Cardiac fibroblast (primary cell): Measurements from ENCODE around the gene CEP57L1.

ENCODE experiments used
- DNase-seq, 2 donors: peaks; one replicate each; pipeline versions ENCODE4 v3.0.0 to v3.0.0-alpha.2; 2010; ENCODE audit warnings: low read depth in 2 of 2
- H3K4me3 ChIP-seq, 2 donors: replicated peaks in 1 of 2; 1 replicate in 1 of 2; 2 replicates in 1 of 2; pipeline ENCODE4 v1.5.1; 2011; ENCODE audit warnings: low read depth in 2 of 2, low read length in 2 of 2, mild to moderate bottlenecking in 2 of 2, moderate library complexity in 1 of 2
- TF ChIP-seq, protein P1 (sequence below): IDR thresholded peaks from one replicate; pipeline ENCODE4 v1.5.1; 2011; ENCODE audit warnings: low read depth, mild to moderate bottlenecking, low read length, inconsistent platforms

Gene CEP57L1

DNA sequence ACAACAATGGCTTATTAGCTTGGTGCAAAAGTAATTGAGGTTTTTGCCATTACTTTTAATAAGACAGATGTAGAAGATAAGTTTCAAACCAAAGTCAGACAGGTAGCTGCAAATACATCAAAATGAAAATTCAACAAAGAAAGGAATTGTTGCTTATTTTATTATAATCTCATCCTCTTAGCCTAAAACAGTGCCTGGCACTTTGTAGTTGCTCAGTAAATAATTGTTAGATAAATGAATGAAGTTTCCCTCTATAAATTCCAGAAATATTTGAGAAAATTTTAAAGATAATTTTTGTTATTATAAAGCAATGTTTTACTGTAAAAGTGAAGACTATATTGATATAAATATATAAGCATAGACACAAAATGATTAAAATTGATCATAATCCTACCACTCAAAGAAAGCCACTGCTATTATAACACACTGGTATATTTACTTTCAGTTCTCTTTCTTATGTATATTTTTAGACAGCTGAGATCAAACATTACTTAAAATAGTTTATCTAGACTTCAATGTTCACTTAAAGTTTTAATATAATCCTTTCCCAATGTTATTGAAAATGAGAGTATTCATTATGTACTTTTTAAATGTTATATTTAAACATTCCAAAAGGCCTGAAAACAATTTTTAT, 43.2 kb upstream of the CEP57L1 start:
- TF ChIP-seq, protein P1, sequence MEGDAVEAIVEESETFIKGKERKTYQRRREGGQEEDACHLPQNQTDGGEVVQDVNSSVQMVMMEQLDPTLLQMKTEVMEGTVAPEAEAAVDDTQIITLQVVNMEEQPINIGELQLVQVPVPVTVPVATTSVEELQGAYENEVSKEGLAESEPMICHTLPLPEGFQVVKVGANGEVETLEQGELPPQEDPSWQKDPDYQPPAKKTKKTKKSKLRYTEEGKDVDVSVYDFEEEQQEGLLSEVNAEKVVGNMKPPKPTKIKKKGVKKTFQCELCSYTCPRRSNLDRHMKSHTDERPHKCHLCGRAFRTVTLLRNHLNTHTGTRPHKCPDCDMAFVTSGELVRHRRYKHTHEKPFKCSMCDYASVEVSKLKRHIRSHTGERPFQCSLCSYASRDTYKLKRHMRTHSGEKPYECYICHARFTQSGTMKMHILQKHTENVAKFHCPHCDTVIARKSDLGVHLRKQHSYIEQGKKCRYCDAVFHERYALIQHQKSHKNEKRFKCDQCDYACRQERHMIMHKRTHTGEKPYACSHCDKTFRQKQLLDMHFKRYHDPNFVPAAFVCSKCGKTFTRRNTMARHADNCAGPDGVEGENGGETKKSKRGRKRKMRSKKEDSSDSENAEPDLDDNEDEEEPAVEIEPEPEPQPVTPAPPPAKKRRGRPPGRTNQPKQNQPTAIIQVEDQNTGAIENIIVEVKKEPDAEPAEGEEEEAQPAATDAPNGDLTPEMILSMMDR: no peak
- no peak for DNase-seq
- no peak overlapping the region for H3K4me3 ChIP-seq

DNA sequence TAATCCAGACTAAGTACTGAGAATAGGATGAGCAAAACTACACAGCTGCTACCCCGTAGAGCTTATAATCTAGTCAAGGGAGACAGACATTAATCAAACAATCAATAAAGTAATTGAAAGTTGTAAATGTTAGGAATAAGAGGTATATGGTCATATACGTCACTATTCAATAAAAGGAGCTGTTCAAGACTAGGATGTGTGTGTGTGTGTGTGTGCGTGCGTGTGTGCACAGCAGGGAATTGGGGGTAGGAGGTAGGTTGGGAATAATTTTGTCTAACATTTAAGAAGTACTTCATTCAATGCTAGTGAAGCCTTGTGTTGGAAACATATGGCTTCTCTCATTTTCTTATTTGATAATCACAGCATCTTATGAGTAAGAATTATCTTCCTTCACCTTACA, 42.5 kb upstream of the CEP57L1 start:
- TF ChIP-seq, protein P1: no peak
- H3K4me3 ChIP-seq: no peak overlapping the region
- no peak for DNase-seq

DNA sequence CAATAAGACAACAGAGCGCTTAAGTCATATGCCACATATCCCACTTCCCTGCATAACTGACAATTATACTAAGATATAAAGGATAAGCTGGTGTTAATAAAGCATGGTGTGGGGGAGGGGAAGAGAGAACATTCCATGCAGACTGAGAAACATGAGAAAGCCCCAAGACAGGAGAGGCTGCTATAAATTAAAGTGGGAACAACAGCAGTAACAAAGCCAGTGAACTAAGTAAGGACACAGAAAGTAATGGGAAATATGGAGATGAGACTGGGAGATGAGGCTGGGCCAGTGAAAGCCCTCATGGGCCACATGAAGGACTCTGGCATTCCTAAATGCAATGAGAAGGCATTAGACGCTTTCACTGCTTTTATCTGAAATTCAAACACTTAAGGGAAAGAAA, 42.0 kb upstream of the CEP57L1 start:
- DNase-seq: no peak
- TF ChIP-seq, protein P1: no peak
- H3K4me3 ChIP-seq: no peak overlapping the region

DNA sequence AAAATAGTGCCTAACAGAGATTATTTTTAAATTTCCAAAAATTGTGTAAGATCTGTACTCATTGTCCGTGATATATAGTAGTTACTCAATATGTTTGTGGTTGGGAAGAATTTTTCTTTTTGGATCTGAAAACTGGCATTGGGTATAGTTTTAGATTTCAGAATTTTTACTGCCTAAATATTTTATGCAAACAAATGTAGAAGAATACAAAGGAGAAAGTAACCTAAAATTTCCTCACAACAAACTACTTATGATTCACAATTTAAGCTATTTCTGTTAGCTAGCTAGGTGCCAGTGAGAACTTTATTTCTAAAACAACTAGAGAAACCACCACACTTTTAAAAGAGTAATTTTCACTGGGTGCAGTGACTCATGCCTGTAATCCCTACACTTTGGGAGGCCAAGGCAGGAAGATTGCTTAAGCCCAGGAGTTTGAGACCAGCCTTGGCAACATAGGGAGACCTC, 39.5 kb upstream of the CEP57L1 start:
- TF ChIP-seq, protein P1: no peak
- peak; percentile 61 to 70 for DNase-seq
- no peak overlapping the region for H3K4me3 ChIP-seq

DNA sequence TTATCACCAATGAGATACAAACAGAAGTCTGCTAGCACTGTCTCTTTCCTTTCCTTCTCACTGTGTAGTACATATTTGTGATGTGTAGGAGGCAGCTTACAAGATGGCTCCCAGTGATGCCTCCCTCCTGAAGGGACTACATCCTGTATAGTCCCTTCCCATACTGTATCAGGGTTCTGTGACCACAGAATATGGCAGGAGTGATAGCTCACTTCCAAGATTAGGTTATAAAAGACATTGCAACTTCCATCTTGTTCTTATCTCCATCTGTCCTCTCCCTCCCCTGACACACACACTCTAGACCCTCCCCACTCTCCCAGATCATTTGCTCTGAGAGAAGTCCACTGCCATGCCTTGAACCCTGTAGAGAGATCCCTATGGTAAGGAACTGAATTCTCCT, 38.6 kb upstream of the CEP57L1 start:
- TF ChIP-seq, protein P1: no peak
- no peak for DNase-seq
- H3K4me3 ChIP-seq: no peak overlapping the region

DNA sequence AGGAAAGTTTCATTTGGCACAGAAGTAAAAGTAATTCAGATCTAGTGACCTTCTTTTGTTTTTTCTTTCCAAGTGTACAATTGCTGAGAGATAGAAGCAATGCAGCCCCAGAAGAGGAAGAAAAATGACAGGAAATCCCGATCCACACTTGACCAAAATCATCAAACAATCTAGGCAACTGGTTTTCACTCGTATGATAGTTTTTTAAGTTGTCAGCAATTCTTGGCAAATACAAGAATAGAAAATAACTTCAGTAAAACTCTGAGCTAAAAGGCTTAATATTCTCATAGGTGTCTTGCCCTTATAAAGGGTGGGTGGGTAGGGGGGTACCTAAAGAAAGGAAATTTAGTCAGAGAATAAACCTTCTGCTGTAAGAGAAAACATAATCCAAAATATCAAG, 36.7 kb upstream of the CEP57L1 start:
- TF ChIP-seq, protein P1: no peak
- no peak for DNase-seq
- no peak overlapping the region for H3K4me3 ChIP-seq

DNA sequence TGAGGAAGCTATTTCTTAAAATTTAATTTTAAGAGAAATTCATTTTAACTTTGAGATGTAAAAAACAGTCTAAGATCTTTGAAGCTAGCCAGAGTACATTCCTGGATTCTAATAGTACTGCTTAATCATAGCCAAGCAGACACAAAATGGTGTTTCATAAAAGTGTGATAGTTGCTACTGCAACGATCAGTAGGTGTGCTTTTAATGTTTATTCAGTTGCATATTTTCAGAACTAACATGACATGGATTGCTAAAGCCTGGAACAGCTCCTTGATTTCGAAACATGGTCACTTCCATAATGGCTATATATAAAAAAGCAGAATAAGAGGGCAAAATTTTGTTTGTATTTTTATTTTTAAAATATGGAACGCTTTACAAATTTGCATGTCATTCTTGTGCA, 36.2 kb upstream of the CEP57L1 start:
- TF ChIP-seq, protein P1: no peak
- DNase-seq: peak; percentile 58 to 66
- peak overlapping the region in 1 of 2 donors; percentile 7 for H3K4me3 ChIP-seq
